Measurements from ENCODE around the gene C8A.

The C8A gene

GRCh38 chr1:56894014-56894413 is 39.4 kb downstream of the C8A start:
- DNase-seq = no peak

- DNase-seq = no peak
Measured at GRCh38 chr1:56897150-56898004, 42.8 kb downstream of the C8A start.

GRCh38 chr1:56898005-56898373 is 43.4 kb downstream of the C8A start:
- DNase-seq = no peak

GRCh38 chr1:56898879-56899278 is 44.3 kb downstream of the C8A start:
- DNase-seq = no peak

- DNase-seq = peak in 1 of 4 experiments; percentile 5
Measured at GRCh38 chr1:56901716-56902115, 47.1 kb downstream of the C8A start.

- DNase-seq = no peak
Measured at GRCh38 chr1:56903778-56904177, 49.2 kb downstream of the C8A start.

GRCh38 chr1:56904663-56905397 is 50.2 kb downstream of the C8A start:
- no peak for DNase-seq

GRCh38 chr1:56905667-56906066 is 51.1 kb downstream of the C8A start:
- DNase-seq = no peak

- peak in 2 of 4 experiments; percentile 28 to 41 for DNase-seq
Measured at GRCh38 chr1:56908619-56909221, 54.1 kb downstream of the C8A start.

GRCh38 chr1:56910441-56910985 is 55.9 kb downstream of the C8A start:
- DNase-seq = peak; percentile 68 to 85 (median 74)

GRCh38 chr1:56911098-56911938 is 56.7 kb downstream of the C8A start:
- DNase-seq = peak in 2 of 4 experiments; percentile 10 to 20

- no peak for DNase-seq
Measured at GRCh38 chr1:56912325-56912724, 57.7 kb downstream of the C8A start.

- DNase-seq = no peak
Measured at GRCh38 chr1:56915960-56916359, 61.4 kb downstream of the C8A start.

- no peak for DNase-seq
Measured at GRCh38 chr1:56916630-56917029, 62.0 kb downstream of the C8A start.

GRCh38 chr1:56917356-56917755 is 62.8 kb downstream of the C8A start:
- no peak for DNase-seq

GRCh38 chr1:56920591-56921001 is 66.0 kb downstream of the C8A start:
- peak in 2 of 4 experiments; percentile 4 to 24 for DNase-seq

- DNase-seq = no peak
Measured at GRCh38 chr1:56921479-56921878, 66.9 kb downstream of the C8A start.

- DNase-seq = peak in 2 of 4 experiments; percentile 6 to 10
Measured at GRCh38 chr1:56922070-56922469, 67.5 kb downstream of the C8A start.

- DNase-seq = no peak
Measured at GRCh38 chr1:56922507-56922906, 67.9 kb downstream of the C8A start.

GRCh38 chr1:56923201-56923600 is 68.6 kb downstream of the C8A start:
- no peak for DNase-seq

- DNase-seq = no peak
Measured at GRCh38 chr1:56924116-56924515, 69.5 kb downstream of the C8A start.

- no peak for DNase-seq
Measured at GRCh38 chr1:56925193-56925592, 70.6 kb downstream of the C8A start.

Data from suppressor macrophage (primary cell).